ENCODE data around the gene ACVRL1.

ACVRL1 gene

GRCh38 chr12:51910691-51911090, 3.4 kb downstream of the ACVRL1 start:
- Histone ChIP-seq H3K79me2 (ENCODE audit: control insufficient read depth, insufficient read depth, low read length, unreplicated experiment) (no peaks in the 10 kb centered on the region), H3K4me3 (ENCODE audit: low read depth, low read length) (peak overlapping the region; percentile 38), H3K36me3 (ENCODE audit: insufficient read depth, low read length) (no peaks in the 10 kb centered on the region), H2AFZ (ENCODE audit: low read length, unreplicated experiment) (peak overlapping the region; percentile 22), H3K27me3 (ENCODE audit: insufficient read depth, low read length) (no peaks in the 10 kb centered on the region), H3K27ac (ENCODE audit: low read depth, low read length) (no peak overlapping the region), H3K4me1 (ENCODE audit: control insufficient read depth, insufficient read depth, low read length, unreplicated experiment) (peaks cover 29% of the 10 kb centered on the region)

DNA sequence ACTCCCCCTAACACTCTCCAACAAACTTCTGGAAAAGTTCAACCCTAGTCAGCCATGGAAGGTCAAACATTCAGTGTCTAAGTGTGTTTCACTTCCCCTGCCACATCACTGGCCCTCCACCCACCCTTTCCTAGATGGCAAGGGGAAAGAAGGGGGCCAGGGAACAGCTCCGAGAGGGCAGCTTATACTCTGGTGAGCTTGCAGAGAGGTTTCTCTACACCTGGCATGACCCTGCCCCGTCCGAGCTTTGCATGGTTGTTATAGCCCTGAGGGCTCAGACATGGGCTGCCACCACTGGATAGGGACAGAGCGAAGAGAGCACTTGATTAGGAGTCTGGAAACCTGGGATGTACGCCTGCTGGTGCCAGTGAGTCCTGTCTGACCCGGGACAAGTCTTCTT, 4.0 kb downstream of the ACVRL1 start:
- Histone ChIP-seq H3K36me3 (ENCODE audit: insufficient read depth, low read length) (no peaks in the 10 kb centered on the region), H3K4me3 (ENCODE audit: low read depth, low read length) (no peak overlapping the region), H3K27ac (ENCODE audit: low read depth, low read length) (no peak overlapping the region), H3K79me2 (ENCODE audit: control insufficient read depth, insufficient read depth, low read length, unreplicated experiment) (no peaks in the 10 kb centered on the region), H3K4me1 (ENCODE audit: control insufficient read depth, insufficient read depth, low read length, unreplicated experiment) (peaks cover 28% of the 10 kb centered on the region), H2AFZ (ENCODE audit: low read length, unreplicated experiment) (no peak overlapping the region), H3K27me3 (ENCODE audit: insufficient read depth, low read length) (no peaks in the 10 kb centered on the region)

- Histone ChIP-seq H3K36me3 (ENCODE audit: insufficient read depth, low read length) (no peaks in the 10 kb centered on the region), H3K27ac (ENCODE audit: low read depth, low read length) (no peak overlapping the region), H3K79me2 (ENCODE audit: control insufficient read depth, insufficient read depth, low read length, unreplicated experiment) (no peaks in the 10 kb centered on the region), H3K4me3 (ENCODE audit: low read depth, low read length) (0 out of 2 replicates have a peak overlapping the region, but pooled peaks have one; percentile 14), H2AFZ (ENCODE audit: low read length, unreplicated experiment) (no peak overlapping the region), H3K27me3 (ENCODE audit: insufficient read depth, low read length) (no peaks in the 10 kb centered on the region), H3K4me1 (ENCODE audit: control insufficient read depth, insufficient read depth, low read length, unreplicated experiment) (peaks cover 28% of the 10 kb centered on the region)
Measured at GRCh38 chr12:51911788-51912711, 4.7 kb downstream of the ACVRL1 start.

DNA sequence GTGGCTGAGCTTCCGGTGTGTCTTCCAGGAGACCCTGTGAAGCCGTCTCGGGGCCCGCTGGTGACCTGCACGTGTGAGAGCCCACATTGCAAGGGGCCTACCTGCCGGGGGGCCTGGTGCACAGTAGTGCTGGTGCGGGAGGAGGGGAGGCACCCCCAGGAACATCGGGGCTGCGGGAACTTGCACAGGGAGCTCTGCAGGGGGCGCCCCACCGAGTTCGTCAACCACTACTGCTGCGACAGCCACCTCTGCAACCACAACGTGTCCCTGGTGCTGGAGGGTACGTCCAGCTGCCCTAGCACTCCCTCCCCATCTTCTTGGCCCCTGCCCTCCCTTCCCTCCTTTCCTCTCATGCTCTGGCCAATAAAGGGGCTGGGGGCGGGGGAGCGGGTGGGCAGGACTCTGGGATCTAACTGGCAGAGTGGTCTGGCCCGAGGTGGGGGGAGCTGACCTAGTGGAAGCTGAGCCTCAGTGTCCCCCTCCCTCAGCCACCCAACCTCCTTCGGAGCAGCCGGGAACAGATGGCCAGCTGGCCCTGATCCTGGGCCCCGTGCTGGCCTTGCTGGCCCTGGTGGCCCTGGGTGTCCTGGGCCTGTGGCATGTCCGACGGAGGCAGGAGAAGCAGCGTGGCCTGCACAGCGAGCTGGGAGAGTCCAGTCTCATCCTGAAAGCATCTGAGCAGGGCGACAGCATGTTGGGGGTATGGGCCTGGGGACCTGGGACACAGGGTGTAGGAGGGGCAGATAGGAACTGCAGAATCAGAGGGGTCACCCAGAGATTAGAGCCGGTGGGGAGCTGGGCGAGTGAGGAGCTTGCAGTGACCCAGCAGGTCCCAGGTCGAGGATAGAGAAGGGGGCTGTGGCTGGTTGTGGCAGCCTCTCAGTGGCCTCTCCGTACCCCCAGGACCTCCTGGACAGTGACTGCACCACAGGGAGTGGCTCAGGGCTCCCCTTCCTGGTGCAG, 6.0 kb downstream of the ACVRL1 start:
- H3K27ac ChIP-seq (ENCODE audit: low read depth, low read length): no peak overlapping the region
- no peak overlapping the region for H2AFZ ChIP-seq (ENCODE audit: low read length, unreplicated experiment)
- no peaks in the 10 kb centered on the region for H3K79me2 ChIP-seq (ENCODE audit: control insufficient read depth, insufficient read depth, low read length, unreplicated experiment)
- H3K4me1 ChIP-seq (ENCODE audit: control insufficient read depth, insufficient read depth, low read length, unreplicated experiment): peaks cover 28% of the 10 kb centered on the region
- H3K36me3 ChIP-seq (ENCODE audit: insufficient read depth, low read length): no peaks in the 10 kb centered on the region
- no peak overlapping the region for H3K4me3 ChIP-seq (ENCODE audit: low read depth, low read length)
- no peaks in the 10 kb centered on the region for H3K27me3 ChIP-seq (ENCODE audit: insufficient read depth, low read length)

DNA sequence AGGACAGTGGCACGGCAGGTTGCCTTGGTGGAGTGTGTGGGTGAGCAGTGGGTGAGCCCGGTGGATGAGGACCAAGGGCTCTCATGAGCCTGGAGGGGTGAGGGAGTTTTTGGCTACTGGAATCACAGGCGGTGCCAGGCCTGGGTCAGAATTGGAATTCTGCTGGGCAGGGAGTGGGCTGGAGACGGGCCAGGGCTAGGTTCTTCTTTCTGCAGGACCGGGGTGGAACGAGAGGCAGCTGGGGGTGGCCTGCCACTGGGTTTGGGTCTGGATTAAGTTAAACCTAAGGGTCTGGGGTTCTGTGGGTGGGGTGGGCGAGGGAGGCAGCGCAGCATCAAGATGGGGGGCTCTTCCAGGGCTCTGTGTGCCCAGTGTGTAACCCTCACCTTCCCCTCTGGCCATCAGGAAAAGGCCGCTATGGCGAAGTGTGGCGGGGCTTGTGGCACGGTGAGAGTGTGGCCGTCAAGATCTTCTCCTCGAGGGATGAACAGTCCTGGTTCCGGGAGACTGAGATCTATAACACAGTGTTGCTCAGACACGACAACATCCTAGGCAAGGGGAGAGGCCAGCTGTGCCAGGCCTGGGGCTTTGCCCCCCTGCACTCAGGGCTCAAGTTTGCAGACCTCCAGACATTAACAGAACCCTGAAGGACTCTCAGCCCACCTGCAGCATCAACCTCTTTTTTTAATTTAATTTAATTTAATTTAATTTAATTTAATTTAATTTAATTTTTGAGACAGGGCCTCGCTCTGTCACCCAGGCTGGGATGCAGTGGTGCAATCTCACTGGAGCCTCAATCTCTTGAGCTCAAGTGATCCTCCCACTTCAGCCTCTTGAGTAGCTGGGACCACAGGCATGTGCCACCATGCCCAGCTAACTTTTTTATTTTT, 7.0 kb downstream of the ACVRL1 start:
- Histone ChIP-seq H3K79me2 (ENCODE audit: control insufficient read depth, insufficient read depth, low read length, unreplicated experiment) (no peaks in the 10 kb centered on the region), H3K27ac (ENCODE audit: low read depth, low read length) (no peak overlapping the region), H3K4me1 (ENCODE audit: control insufficient read depth, insufficient read depth, low read length, unreplicated experiment) (peaks cover 28% of the 10 kb centered on the region), H2AFZ (ENCODE audit: low read length, unreplicated experiment) (no peak overlapping the region), H3K4me3 (ENCODE audit: low read depth, low read length) (no peak overlapping the region), H3K27me3 (ENCODE audit: insufficient read depth, low read length) (no peaks in the 10 kb centered on the region), H3K36me3 (ENCODE audit: insufficient read depth, low read length) (no peaks in the 10 kb centered on the region)

- peaks cover 22% of the 10 kb centered on the region for H3K4me1 ChIP-seq (ENCODE audit: control insufficient read depth, insufficient read depth, low read length, unreplicated experiment)
- no peaks in the 10 kb centered on the region for H3K79me2 ChIP-seq (ENCODE audit: control insufficient read depth, insufficient read depth, low read length, unreplicated experiment)
- H3K27me3 ChIP-seq (ENCODE audit: insufficient read depth, low read length): no peaks in the 10 kb centered on the region
- no peak overlapping the region for H2AFZ ChIP-seq (ENCODE audit: low read length, unreplicated experiment)
- H3K36me3 ChIP-seq (ENCODE audit: insufficient read depth, low read length): no peaks in the 10 kb centered on the region
- H3K4me3 ChIP-seq (ENCODE audit: low read depth, low read length): no peak overlapping the region
- no peak overlapping the region for H3K27ac ChIP-seq (ENCODE audit: low read depth, low read length)
Measured at GRCh38 chr12:51915003-51915625, 7.8 kb downstream of the ACVRL1 start.

- Histone ChIP-seq H3K4me1 (ENCODE audit: control insufficient read depth, insufficient read depth, low read length, unreplicated experiment) (peaks cover 13% of the 10 kb centered on the region), H3K4me3 (ENCODE audit: low read depth, low read length) (no peak overlapping the region), H2AFZ (ENCODE audit: low read length, unreplicated experiment) (no peak overlapping the region), H3K27ac (ENCODE audit: low read depth, low read length) (no peak overlapping the region), H3K27me3 (ENCODE audit: insufficient read depth, low read length) (no peaks in the 10 kb centered on the region), H3K36me3 (ENCODE audit: insufficient read depth, low read length) (no peaks in the 10 kb centered on the region), H3K79me2 (ENCODE audit: control insufficient read depth, insufficient read depth, low read length, unreplicated experiment) (no peaks in the 10 kb centered on the region)
Measured at GRCh38 chr12:51915951-51916350, 8.6 kb downstream of the ACVRL1 start.

DNA sequence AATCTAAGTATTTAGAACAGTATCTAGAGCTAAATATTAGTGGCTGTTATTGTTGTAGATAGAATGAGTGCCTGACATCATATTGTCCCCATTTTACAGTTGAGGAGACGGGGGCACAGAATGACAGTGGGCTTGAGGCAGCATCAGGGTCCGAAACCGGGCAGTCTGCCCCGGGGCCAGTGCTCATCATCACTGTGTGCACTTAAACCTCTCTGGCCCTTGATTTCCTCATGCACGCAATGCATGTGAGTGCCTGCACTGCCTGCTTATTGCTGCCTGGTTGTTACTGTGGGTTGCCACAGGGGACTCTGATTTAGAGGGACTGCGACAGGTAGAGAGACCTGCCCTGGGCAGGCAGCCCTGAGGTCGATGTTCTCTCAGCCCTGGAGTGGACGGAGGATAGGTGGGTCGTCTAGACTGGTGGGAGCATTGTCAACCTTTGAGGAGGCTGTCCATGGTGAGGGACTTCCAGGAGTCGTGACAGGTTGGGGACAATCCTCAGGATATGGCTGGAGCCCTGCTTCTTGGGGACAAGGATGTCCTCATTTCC, 9.8 kb downstream of the ACVRL1 start:
- Histone ChIP-seq H3K36me3 (ENCODE audit: insufficient read depth, low read length) (no peaks in the 10 kb centered on the region), H3K79me2 (ENCODE audit: control insufficient read depth, insufficient read depth, low read length, unreplicated experiment) (no peaks in the 10 kb centered on the region), H3K4me3 (ENCODE audit: low read depth, low read length) (no peak overlapping the region), H2AFZ (ENCODE audit: low read length, unreplicated experiment) (no peak overlapping the region), H3K27ac (ENCODE audit: low read depth, low read length) (no peak overlapping the region), H3K27me3 (ENCODE audit: insufficient read depth, low read length) (no peaks in the 10 kb centered on the region), H3K4me1 (ENCODE audit: control insufficient read depth, insufficient read depth, low read length, unreplicated experiment) (peaks cover 2% of the 10 kb centered on the region)

DNA sequence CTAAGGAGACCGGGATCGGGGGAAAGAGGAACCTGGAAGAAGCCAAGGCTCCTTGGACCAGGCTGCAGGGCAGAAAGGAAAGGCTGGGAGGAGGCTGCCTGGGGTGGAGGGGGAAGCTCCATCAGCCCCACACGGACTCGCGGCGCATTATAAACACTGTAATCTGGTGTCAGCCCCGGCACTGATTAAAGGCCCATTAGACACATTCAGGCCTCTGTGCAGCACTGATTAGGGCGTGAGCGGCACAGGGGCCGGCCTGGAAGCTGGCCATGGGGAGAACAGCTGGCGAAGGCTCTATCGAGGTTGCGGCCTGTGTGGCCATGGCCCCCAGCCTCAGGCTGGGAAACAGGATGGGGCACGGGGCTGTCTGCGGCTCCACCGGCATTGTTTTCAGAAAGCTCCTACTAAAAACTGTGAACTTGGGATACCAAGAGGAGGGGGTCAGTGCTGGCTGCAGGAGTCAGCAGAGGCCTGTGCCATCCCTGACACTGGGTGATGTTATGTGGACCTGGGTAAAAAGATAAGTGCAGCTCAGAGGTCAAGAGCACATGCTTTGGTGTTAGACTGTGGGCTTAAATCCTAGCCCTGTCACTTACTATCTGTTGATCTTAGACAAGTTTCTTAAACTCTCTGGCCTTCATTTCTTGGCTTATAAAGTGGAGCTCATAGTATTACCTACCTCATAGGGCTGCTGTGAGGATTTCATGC, 10.6 kb downstream of the ACVRL1 start:
- H3K4me3 ChIP-seq (ENCODE audit: low read depth, low read length): no peak overlapping the region
- no peaks in the 10 kb centered on the region for H3K36me3 ChIP-seq (ENCODE audit: insufficient read depth, low read length)
- H3K79me2 ChIP-seq (ENCODE audit: control insufficient read depth, insufficient read depth, low read length, unreplicated experiment): no peaks in the 10 kb centered on the region
- H3K27ac ChIP-seq (ENCODE audit: low read depth, low read length): no peak overlapping the region
- no peak overlapping the region for H2AFZ ChIP-seq (ENCODE audit: low read length, unreplicated experiment)
- peaks cover 7% of the 10 kb centered on the region for H3K4me1 ChIP-seq (ENCODE audit: control insufficient read depth, insufficient read depth, low read length, unreplicated experiment)
- H3K27me3 ChIP-seq (ENCODE audit: insufficient read depth, low read length): no peaks in the 10 kb centered on the region

Data from ACC112 (cell line).